Measurements from ENCODE around the gene RHEBL1. TPM values are rescaled to one million over a fixed set of nuclear protein-coding genes. Genes with fewer than 3 reads are reported as not detected.
A peak's percentile ranks its signal among the peaks of the same experiment; 100 is the strongest.

The RHEBL1 gene
- total RNA-seq, 4 donors from 2014 or later = 1.1 to 3.6 (median 1.6) TPM

- Histone ChIP-seq H3K27me3 (peaks cover 66% of the 10 kb centered on the region), H3K4me1 (peaks cover 66% of the 10 kb centered on the region), H3K4me3 (no peak overlapping the region), H3K9me3 (no peaks in the 10 kb centered on the region), H3K27ac (no peak overlapping the region), H3K36me3 (peaks cover 12% of the 10 kb centered on the region)
- no peak for DNase-seq (ENCODE audit: low spot score in 2 of 2)
- 60% methylated on average over 4 of the region's 4 CpGs for WGBS
- no peak for TF ChIP-seq POLR2A (IDR thresholded peaks at IDR 0.05)
- no peak for TF ChIP-seq POLR2AphosphoS5 (IDR thresholded peaks at IDR 0.05)
- TF ChIP-seq, protein P1, sequence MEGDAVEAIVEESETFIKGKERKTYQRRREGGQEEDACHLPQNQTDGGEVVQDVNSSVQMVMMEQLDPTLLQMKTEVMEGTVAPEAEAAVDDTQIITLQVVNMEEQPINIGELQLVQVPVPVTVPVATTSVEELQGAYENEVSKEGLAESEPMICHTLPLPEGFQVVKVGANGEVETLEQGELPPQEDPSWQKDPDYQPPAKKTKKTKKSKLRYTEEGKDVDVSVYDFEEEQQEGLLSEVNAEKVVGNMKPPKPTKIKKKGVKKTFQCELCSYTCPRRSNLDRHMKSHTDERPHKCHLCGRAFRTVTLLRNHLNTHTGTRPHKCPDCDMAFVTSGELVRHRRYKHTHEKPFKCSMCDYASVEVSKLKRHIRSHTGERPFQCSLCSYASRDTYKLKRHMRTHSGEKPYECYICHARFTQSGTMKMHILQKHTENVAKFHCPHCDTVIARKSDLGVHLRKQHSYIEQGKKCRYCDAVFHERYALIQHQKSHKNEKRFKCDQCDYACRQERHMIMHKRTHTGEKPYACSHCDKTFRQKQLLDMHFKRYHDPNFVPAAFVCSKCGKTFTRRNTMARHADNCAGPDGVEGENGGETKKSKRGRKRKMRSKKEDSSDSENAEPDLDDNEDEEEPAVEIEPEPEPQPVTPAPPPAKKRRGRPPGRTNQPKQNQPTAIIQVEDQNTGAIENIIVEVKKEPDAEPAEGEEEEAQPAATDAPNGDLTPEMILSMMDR (IDR thresholded peaks at IDR 0.05) = no peak
- no peak for TF ChIP-seq EP300 (IDR thresholded peaks at IDR 0.05)
Observed at GRCh38 chr12:49092816-49093406, 23.1 kb upstream of the RHEBL1 start.

- no peaks in the 10 kb centered on the region for H3K9me3 ChIP-seq
- no peak for DNase-seq (ENCODE audit: low spot score in 2 of 2)
- TF ChIP-seq, protein P1 (IDR thresholded peaks at IDR 0.05) = peak in 1 of 2 donors; percentile 17
- TF ChIP-seq POLR2AphosphoS5 (IDR thresholded peaks at IDR 0.05) (no peak), POLR2A (IDR thresholded peaks at IDR 0.05) (no peak), EP300 (IDR thresholded peaks at IDR 0.05) (no peak)
- 18% methylated on average over 20 of the region's 32 CpGs for WGBS
- no peak overlapping the region for H3K27ac ChIP-seq
- H3K4me3 ChIP-seq = peak overlapping the region; percentile 30
- H3K4me1 ChIP-seq = peaks cover 68% of the 10 kb centered on the region
- peaks cover 66% of the 10 kb centered on the region for H3K27me3 ChIP-seq
- H3K36me3 ChIP-seq = peaks cover 6% of the 10 kb centered on the region
Observed at GRCh38 chr12:49092086-49092815, 22.5 kb upstream of the RHEBL1 start.

DNA sequence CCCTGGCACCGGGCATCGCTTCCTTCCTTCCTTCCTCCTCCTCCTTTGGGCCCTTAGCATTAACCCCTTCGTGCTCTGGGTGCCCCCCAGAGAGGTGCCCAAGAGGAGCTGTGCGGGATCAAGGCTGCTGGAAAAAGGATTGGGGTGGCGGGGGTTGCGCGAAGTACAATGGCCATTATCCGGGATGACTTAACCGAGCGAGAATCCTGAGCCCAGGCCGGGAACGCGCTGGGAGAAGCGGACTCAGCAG is 22.0 kb upstream of the RHEBL1 start:
- peaks cover 66% of the 10 kb centered on the region for H3K27me3 ChIP-seq

DNA sequence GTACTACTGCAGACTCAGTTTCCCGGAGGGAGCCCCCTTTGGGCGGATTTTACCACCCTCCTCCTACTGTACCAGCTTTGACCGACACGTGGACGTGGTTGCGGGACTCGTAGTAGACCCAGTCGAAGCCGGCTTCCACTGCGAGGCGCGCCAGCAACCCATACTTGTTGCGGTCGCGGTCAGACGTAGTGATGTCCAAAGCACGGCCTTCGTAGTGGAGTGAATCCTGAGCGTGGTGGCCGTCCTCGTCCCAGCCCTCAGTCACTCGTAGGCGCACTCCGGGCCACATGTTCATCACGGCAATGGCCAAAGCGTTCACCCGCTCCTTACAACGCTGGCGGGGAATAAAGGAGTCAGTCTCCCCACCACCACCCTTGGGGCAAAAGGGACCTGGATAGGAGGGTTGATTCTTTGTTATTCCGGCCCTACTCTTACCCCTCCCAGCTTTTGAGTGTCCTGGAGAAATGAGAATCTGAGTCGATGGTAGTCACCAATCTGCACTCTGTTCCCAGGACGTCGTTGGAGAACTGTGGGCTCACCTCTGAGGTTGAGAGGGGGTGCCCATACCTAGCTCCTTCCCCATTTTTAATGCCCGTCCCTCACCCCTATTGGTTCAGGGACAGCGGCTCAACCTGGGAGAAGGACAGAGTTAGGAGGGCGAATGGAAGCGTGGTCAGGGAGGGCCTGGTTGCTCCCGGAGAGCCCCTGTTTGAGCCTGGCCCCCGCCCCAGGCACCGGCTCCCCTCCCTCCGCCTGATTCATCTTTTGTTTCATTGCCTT is 21.5 kb upstream of the RHEBL1 start:
- WGBS = 23% methylated on average over 26 of the region's 41 CpGs
- no peak for DNase-seq (ENCODE audit: low spot score in 2 of 2)
- Histone ChIP-seq H3K9me3 (no peaks in the 10 kb centered on the region), H3K4me1 (peaks cover 68% of the 10 kb centered on the region), H3K27ac (no peak overlapping the region), H3K4me3 (peak overlapping the region; percentile 48), H3K27me3 (peaks cover 66% of the 10 kb centered on the region), H3K36me3 (no peaks in the 10 kb centered on the region)
- TF ChIP-seq EP300 (IDR thresholded peaks at IDR 0.05) = no peak
- TF ChIP-seq, protein P1 (IDR thresholded peaks at IDR 0.05) = no peak
- no peak for TF ChIP-seq POLR2AphosphoS5 (IDR thresholded peaks at IDR 0.05)
- no peak for TF ChIP-seq POLR2A (IDR thresholded peaks at IDR 0.05)

More for the DNA sequence above, 22.0 kb upstream of the RHEBL1 start:
- Histone ChIP-seq H3K4me1 (peaks cover 68% of the 10 kb centered on the region), H3K4me3 (peak overlapping the region; percentile 30), H3K9me3 (no peaks in the 10 kb centered on the region), H3K36me3 (peaks cover under 1% of the 10 kb centered on the region), H3K27ac (no peak overlapping the region)
- DNase-seq (ENCODE audit: low spot score in 2 of 2) = no peak
- TF ChIP-seq EP300 (IDR thresholded peaks at IDR 0.05) = no peak
- WGBS = 7% methylated on average over 13 of the region's 14 CpGs

DNA sequence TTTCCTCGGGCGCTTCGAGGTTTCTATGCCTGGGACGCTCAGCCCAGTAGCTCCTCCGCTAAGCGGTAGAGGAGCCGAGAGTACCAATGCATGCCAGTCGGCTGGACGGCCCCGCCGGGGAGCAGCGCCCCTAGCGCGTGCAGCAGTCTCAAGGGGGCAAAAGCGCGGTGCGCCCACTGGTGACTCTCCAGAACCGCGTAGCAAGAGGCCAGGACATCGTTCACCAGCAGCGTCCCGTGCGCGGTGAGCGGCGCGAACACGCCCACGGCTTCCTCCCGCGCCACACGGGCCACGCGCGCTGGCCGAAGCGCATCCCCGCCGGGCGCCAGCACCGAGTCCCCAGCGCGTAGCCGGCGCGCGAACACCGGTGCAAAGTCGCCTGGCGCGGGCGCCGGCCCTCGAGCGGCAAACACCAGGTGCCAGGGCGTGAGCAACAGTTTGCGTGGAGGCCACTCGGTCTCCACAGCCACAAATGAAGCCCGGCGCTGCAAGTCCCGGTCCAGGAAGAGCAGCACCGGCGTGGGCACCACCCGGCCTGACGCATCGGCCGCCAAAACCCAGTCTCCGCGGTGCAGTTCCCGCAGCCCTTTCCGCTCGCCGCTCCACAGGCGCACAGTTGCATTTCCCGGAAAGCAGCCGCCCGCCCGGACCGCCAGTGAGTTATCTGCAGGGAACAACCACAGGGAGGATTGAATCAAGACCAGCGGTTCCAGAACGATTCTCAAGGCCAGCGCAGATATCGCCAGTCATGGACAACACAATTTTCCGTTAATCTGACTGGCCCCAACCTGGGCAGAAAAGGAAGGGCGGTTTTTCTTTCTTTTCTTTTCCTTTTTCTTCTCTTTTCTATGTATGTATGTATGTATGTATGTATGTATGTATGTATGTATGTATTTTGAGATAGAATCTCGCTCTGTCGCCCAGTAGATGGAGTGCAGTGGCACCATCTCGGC is 20.3 kb upstream of the RHEBL1 start:
- TF ChIP-seq, protein P1 (IDR thresholded peaks at IDR 0.05) = peak in 1 of 2 donors; percentile 20
- no peak for TF ChIP-seq POLR2A (IDR thresholded peaks at IDR 0.05)
- TF ChIP-seq POLR2AphosphoS5 (IDR thresholded peaks at IDR 0.05) = no peak
- TF ChIP-seq EP300 (IDR thresholded peaks at IDR 0.05) = no peak
- whole genome bisulfite sequencing = 6% methylated on average over 51 of the region's 88 CpGs
- no peak for DNase-seq (ENCODE audit: low spot score in 2 of 2)
- Histone ChIP-seq H3K36me3 (no peaks in the 10 kb centered on the region), H3K27me3 (peaks cover 66% of the 10 kb centered on the region), H3K27ac (no peak overlapping the region), H3K9me3 (no peaks in the 10 kb centered on the region), H3K4me3 (peak overlapping the region; percentile 48), H3K4me1 (peaks cover 68% of the 10 kb centered on the region)

Data from suprapubic skin (tissue), 4 donors.